Effector memory CD4-positive, alpha-beta T cell (primary cell): Measurements from ENCODE around the gene TNFRSF12A.
A peak's percentile ranks its signal among the peaks of the same experiment; 100 is the strongest.

ENCODE experiments used
- DNase-seq, 3 donors: peaks; one replicate each; pipeline ENCODE4 v3.0.0-alpha.2; 2020
- H3K27ac ChIP-seq: 2 replicates; pipeline ENCODE4 v1.7.0; 2013; ENCODE audit warnings: mild to moderate bottlenecking, low read length, moderate library complexity; ENCODE audit not compliant: insufficient read depth, poor library complexity, severe bottlenecking
- H3K27me3 ChIP-seq: replicated peaks from 2 replicates; pipeline ENCODE4 v1.7.0; 2013; ENCODE audit warnings: mild to moderate bottlenecking, low read length; ENCODE audit not compliant: insufficient read depth, control insufficient read depth, poor library complexity, severe bottlenecking
- H3K36me3 ChIP-seq: 2 replicates; pipeline ENCODE4 v1.7.0; 2013; ENCODE audit warnings: mild to moderate bottlenecking, low read length, moderate library complexity; ENCODE audit not compliant: control insufficient read depth, insufficient read depth
- H3K4me1 ChIP-seq: 2 replicates; pipeline ENCODE4 v1.7.0; 2013; ENCODE audit warnings: low read length, mild to moderate bottlenecking; ENCODE audit not compliant: control insufficient read depth, insufficient read depth, poor library complexity, severe bottlenecking
- H3K4me3 ChIP-seq: 2 replicates; pipeline ENCODE4 v1.7.0; 2013; ENCODE audit warnings: low read length, low read depth, mild to moderate bottlenecking; ENCODE audit not compliant: insufficient read depth, poor library complexity, severe bottlenecking
- H3K9me3 ChIP-seq: 2 replicates; pipeline ENCODE4 v1.7.0; 2013; ENCODE audit warnings: mild to moderate bottlenecking, low read length, moderate library complexity; ENCODE audit not compliant: control insufficient read depth

Gene TNFRSF12A

GRCh38 chr16:3019594-3020246 lies 448 bp upstream of the TNFRSF12A start:
- H3K4me1 ChIP-seq, result peaks cover 53% of the 10 kb centered on the region
- peak overlapping the region; percentile 18 for H3K27ac ChIP-seq
- H3K4me3 ChIP-seq, result peak overlapping the region; percentile 22

GRCh38 chr16:3020604-3021448 lies 658 bp downstream of the TNFRSF12A start:
- Histone ChIP-seq H3K4me1 (peaks cover 53% of the 10 kb centered on the region), H3K27ac (peak overlapping the region; percentile 88)
- peak; percentile 67 to 79 (median 76) for DNase-seq

More at GRCh38 chr16:3019594-3020246, 448 bp upstream of the TNFRSF12A start:
- no peaks in the 10 kb centered on the region for H3K36me3 ChIP-seq
- DNase-seq, result no peak
- H3K9me3 ChIP-seq, result no peaks in the 10 kb centered on the region
- peaks cover 4% of the 10 kb centered on the region for H3K27me3 ChIP-seq

GRCh38 chr16:3021449-3022207 lies 1.5 kb downstream of the TNFRSF12A start:
- peak overlapping the region; percentile 57 for H3K4me3 ChIP-seq

More at GRCh38 chr16:3020604-3021448, 658 bp downstream of the TNFRSF12A start:
- Histone ChIP-seq H3K27me3 (peaks cover 4% of the 10 kb centered on the region), H3K9me3 (no peaks in the 10 kb centered on the region), H3K4me3 (peak overlapping the region; percentile 57), H3K36me3 (peaks cover 4% of the 10 kb centered on the region)

GRCh38 chr16:3022208-3022683 lies 2.1 kb downstream of the TNFRSF12A start:
- H3K9me3 ChIP-seq, result no peaks in the 10 kb centered on the region
- H3K36me3 ChIP-seq, result peaks cover 19% of the 10 kb centered on the region
- H3K27me3 ChIP-seq, result peaks cover 4% of the 10 kb centered on the region
- peaks cover 53% of the 10 kb centered on the region for H3K4me1 ChIP-seq
- H3K4me3 ChIP-seq, result no peak overlapping the region
- DNase-seq, result peak; percentile 67 to 74 (median 69)
- H3K27ac ChIP-seq, result peak overlapping the region; percentile 88

More at GRCh38 chr16:3021449-3022207, 1.5 kb downstream of the TNFRSF12A start:
- H3K27ac ChIP-seq, result peak overlapping the region; percentile 88
- H3K9me3 ChIP-seq, result no peaks in the 10 kb centered on the region
- H3K27me3 ChIP-seq, result peaks cover 4% of the 10 kb centered on the region
- H3K36me3 ChIP-seq, result peaks cover 12% of the 10 kb centered on the region
- H3K4me1 ChIP-seq, result peaks cover 53% of the 10 kb centered on the region
- DNase-seq, result peak; percentile 64 to 86 (median 82)

- H3K4me1 ChIP-seq, result peaks cover 55% of the 10 kb centered on the region
- peak overlapping the region; percentile 88 for H3K27ac ChIP-seq
- H3K36me3 ChIP-seq, result peaks cover 20% of the 10 kb centered on the region
- no peaks in the 10 kb centered on the region for H3K9me3 ChIP-seq
- DNase-seq, result no peak
- peak overlapping the region; percentile 58 for H3K4me3 ChIP-seq
- peaks cover 1% of the 10 kb centered on the region for H3K27me3 ChIP-seq
Observed at GRCh38 chr16:3022684-3023414, 2.7 kb downstream of the TNFRSF12A start.

- H3K9me3 ChIP-seq, result no peaks in the 10 kb centered on the region
- DNase-seq, result no peak
- peaks cover 20% of the 10 kb centered on the region for H3K36me3 ChIP-seq
- peaks cover 53% of the 10 kb centered on the region for H3K4me1 ChIP-seq
- H3K27me3 ChIP-seq, result no peaks in the 10 kb centered on the region
- H3K4me3 ChIP-seq, result peak overlapping the region; percentile 58
- peak overlapping the region; percentile 88 for H3K27ac ChIP-seq
Observed at GRCh38 chr16:3023415-3023668, 3.2 kb downstream of the TNFRSF12A start.

- H3K4me3 ChIP-seq, result peak within 1 kb of the TSS; percentile 58
- DNase-seq, result peak; percentile 83 to 92 (median 91)
- peaks cover 55% of the 10 kb centered on the region for H3K4me1 ChIP-seq
- H3K27ac ChIP-seq, result peak within 1 kb of the TSS; percentile 88
- H3K27me3 ChIP-seq, result no peaks in the 10 kb centered on the region
- H3K9me3 ChIP-seq, result no peaks in the 10 kb centered on the region
- H3K36me3 ChIP-seq, result peaks cover 20% of the 10 kb centered on the region
Observed at GRCh38 chr16:3023669-3024478, 3.7 kb downstream of the TNFRSF12A start, which contains the start of the genes HCFC1R1 and THOC6. Gene HCFC1R1, minus strand, starts transcription at chr16:3023942. Its CDS starts 1 bp downstream, at chr16:3023941. Gene THOC6, plus strand, starts transcription at chr16:3024035. Its CDS starts 292 bp downstream, at chr16:3024327.

GRCh38 chr16:3025032-3026002 lies 5.1 kb downstream of the TNFRSF12A start:
- no peaks in the 10 kb centered on the region for H3K27me3 ChIP-seq
- no peaks in the 10 kb centered on the region for H3K9me3 ChIP-seq
- H3K4me1 ChIP-seq, result peaks cover 53% of the 10 kb centered on the region
- no peak for DNase-seq
- H3K36me3 ChIP-seq, result peaks cover 20% of the 10 kb centered on the region
- no peak overlapping the region for H3K4me3 ChIP-seq
- no peak overlapping the region for H3K27ac ChIP-seq
